Skin of body (tissue), 2 donors: ENCODE data around the gene PLCH1. TPM values are rescaled to one million over a fixed set of nuclear protein-coding genes. Genes with fewer than 3 reads are reported as not detected.
A peak's percentile ranks its signal among the peaks of the same experiment; 100 is the strongest.

Experiments
- DNase-seq: peaks from one replicate; lab custom pipeline; 2025; lab: John Stamatoyannopoulos, UW
- total RNA-seq: library from RNA; depleted of rRNA; stranded (reverse); fragments of >200 nt; gene quantifications from one replicate; pipeline ENCODE4 v1.2.3, GENCODE V29; 2014

PLCH1 gene
- total RNA-seq, 1 donor from 2014 or later, result 2.0 TPM

- DNase-seq, result no peak
These were observed 135.3 kb downstream of the PLCH1 start for GRCh38 chr3:155609586-155609985.

GRCh38 chr3:155608228-155608920 lies 136.5 kb downstream of the PLCH1 start:
- no peak for DNase-seq

DNA sequence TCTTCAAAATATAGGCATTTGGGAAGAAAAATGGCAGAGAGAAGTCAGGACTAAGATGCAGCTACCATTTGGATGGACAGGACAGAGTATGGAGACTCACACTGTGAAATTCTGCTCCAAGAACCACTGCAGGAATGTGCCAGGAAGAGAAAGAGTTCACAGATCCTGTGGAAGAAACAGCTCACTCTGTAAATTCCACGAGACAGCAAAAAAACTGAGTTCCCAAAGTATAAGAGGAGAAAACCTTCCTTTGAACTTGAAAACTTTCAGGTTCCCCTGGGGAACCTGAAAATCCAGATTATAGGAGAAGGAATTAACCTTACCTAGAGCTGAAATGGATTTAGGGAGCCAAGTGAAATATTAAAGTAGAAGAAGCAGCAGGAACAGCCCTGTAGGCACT lies 137.1 kb downstream of the PLCH1 start:
- no peak for DNase-seq

DNA sequence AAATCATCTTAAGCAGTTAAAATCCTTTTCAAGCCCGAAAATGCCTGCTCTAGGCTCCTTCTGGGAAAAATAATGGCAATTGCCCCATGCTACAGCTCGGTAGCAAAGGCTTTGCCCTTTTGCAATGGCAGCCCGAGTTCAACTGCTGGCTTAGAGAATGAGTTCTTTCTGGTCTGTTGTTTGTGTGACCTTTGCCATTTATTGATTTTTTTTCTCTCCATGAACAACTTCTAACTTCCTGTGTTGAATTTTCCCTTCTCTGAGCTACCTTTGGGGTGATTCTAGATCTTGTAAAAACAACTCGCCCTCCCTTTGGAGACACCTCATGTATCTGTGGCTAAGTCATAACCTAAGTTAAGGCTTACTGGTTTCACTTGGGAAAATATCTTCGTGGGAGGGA lies 139.3 kb downstream of the PLCH1 start:
- no peak for DNase-seq

DNA sequence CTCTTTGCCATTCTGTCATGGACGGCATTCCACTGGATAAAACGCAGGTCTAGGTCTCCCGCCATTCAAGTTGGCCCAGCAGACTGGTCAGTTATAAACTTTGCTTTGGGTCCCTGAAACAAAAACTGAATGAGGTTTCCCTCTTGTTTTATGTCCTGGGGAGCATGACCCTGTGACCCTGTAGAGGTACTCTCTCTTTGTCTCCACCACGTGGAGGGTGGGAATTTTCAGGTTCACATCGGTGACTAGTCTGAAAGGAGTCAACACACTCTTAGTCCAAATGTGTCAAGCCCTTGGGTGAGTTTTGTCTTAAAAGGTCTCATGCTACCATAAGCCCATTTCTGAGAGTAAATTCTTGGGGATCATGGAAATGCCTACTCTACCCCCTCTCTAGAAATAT lies 139.9 kb downstream of the PLCH1 start:
- DNase-seq, result no peak

DNA sequence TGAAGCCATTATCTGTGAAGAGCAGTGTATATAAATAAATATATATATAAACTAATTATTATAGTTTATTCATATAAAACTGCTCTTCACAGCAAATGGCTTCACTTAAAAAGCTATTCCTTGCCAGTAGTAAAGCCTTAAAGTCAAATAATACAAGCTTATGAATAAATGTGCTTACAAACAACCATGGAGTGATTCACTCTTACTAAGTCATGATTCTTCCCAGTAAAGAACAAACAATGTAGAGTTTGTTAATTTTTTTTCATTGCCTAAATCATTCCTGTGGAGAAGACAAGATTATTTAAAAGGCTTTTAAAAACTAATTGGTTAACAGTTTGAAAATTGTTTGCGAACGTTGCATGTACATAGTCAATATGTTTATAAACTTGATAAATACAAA lies 140.7 kb downstream of the PLCH1 start:
- no peak for DNase-seq

GRCh38 chr3:155603302-155603701 lies 141.6 kb downstream of the PLCH1 start:
- no peak for DNase-seq

GRCh38 chr3:155602307-155602706 lies 142.6 kb downstream of the PLCH1 start:
- DNase-seq, result no peak

DNA sequence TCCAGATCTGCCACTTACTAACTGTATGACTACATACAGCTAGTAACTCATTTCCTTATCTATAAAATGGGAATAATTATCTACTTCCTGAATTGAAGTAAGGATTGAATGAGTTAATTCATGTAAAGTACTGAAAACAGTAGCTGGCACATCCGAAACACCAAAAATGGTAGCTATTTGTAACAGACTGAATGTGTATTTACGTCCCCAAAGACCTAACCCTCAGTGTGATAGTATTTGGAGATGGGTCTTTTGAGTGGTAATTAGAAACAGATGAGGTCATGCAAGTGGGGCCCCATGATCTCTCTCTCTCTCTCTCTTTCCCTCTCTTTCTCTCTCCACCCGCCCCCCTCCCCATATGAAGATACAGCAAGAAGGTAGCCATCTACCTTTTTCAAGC lies 146.2 kb downstream of the PLCH1 start:
- no peak for DNase-seq

- no peak for DNase-seq
These were observed 148.3 kb downstream of the PLCH1 start for GRCh38 chr3:155596615-155597014.

GRCh38 chr3:155595371-155595770 lies 149.5 kb downstream of the PLCH1 start:
- no peak for DNase-seq

DNA sequence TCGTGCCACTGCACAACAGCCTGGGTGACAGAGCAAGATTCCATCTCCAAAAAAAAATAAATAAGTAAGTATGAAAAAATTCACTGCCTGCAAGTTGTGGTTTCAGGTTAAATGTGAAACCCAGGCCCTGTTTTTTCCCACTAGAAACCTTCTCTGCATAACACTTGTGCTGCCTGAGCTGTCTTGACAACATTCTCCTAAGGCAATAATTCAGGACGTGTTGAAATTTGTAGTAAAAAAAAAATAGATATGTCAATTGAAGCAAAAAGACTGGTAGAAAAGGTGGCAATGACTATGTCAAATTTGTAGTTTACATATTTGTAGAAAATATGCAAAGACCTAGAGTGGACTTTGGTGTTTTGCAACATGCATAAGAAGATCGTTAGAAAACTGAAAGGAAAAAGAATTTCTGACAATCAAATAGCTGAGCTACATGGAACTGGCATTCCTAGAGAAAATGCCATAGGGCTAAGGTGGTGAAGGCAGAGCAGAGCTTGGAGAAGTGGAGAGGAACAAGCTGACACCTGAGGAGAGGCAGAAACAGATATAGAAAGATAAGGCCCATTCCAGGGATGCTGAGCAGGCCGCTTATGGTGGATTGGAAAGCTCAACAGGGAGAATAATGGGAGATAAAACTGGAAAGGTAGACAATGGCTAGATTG lies 150.2 kb downstream of the PLCH1 start:
- no peak for DNase-seq

GRCh38 chr3:155587581-155587980 lies 157.3 kb downstream of the PLCH1 start:
- DNase-seq, result no peak

DNA sequence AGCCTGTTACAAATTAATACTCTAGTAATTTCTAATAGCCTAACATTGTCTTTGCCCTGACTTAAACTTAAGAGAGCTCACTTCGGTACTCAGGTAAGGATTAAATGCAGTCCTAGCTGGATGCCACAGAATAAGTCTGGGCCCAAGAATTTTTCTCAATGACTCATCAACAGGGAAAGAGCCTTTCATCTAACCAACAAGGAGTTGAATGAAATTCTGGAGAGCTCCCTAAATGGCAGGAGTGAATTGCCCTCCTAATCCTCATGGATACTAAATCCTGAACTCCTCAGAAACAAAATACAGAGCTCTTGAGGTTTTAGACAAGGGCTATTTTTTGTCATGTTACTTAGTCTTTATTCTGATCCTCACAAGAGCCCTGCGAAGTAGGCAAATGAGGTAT lies 159.5 kb downstream of the PLCH1 start:
- DNase-seq, result no peak

GRCh38 chr3:155581579-155581978 lies 163.3 kb downstream of the PLCH1 start:
- DNase-seq, result no peak

DNA sequence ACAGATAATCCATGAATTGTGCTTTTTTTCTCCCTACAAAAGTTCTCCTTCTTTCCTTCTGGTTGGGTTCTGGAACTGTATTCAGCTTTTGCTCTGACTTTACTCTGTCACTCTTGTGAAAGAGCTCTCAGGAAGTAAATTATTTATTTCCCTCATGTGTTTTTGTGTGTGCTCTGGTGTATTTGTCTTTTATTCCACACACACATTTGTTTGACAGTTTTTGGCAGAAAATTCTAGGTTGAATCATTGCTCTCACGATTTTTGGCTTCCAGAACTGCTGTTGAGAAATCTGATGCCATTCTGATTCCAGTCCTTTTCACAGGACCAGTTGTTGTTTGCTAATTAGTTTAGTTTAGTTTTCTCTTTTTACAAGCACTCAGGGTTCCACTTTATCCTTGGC lies 172.8 kb downstream of the PLCH1 start:
- peak; percentile 74 for DNase-seq

DNA sequence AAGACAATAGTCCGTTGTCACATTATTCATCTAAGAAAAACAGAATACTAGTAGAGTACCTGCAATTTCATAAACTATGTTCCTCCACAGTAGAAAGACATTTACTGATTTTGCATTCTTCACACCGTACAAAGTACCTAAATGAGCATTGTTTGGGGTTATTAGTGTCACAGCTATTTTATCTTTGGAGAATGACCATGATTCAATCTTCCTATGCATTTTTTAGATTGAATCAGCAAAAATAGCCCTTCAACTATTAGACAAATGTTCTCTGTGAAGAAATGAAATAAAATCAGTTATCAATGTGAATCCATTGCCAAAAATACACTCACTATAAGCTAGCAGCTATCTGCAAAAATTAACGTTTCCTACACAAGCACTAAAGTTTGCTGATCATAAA lies 176.6 kb downstream of the PLCH1 start:
- DNase-seq, result no peak

GRCh38 chr3:155560594-155560993 lies 184.3 kb downstream of the PLCH1 start:
- no peak for DNase-seq

DNA sequence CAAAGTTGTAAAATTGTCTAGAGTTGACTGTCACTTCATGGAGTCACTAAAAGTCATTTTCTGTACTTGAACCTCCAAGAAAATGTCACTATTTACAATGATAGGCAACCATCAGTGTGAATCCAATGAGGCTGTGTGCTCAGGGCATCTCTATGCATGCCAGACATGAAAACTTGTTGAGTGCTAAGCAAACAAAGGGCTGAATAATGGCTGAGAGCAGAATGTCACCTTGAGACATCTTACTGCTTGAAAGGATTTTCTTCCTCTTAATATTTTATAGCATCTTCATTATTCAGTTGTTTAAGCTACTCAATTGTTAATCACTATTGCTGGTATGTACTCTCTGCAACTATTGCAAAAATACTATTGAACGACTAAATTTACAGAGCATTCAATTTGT lies 184.7 kb downstream of the PLCH1 start:
- no peak for DNase-seq

GRCh38 chr3:155556531-155556930 lies 188.3 kb downstream of the PLCH1 start:
- no peak for DNase-seq

DNA sequence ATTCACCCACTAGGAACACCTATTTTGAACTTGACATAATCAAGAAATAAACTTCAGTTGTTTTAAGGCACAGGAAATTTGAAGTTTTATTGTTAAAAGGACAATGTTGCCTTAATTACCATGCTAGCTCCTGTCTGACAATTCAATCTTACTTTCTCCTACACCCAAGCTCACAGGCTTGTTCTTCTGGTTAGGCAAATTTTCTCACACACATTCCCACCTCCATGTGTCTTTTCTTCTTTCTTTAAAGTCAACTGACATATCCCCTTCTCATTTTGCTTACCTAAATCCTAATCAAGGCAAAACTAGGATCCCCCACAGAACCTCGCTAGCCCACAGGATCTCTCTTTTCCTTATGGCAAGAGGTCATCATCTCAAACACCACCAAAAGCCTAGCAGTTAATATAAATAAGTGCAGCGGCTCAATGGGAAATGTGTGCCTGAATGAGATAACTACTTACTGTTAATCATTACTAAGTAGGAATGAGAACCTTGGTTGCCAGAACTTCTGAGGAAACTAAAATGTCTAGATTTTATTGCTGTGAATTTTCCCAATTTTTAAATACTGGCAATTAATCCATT lies 189.3 kb downstream of the PLCH1 start:
- no peak for DNase-seq

DNA sequence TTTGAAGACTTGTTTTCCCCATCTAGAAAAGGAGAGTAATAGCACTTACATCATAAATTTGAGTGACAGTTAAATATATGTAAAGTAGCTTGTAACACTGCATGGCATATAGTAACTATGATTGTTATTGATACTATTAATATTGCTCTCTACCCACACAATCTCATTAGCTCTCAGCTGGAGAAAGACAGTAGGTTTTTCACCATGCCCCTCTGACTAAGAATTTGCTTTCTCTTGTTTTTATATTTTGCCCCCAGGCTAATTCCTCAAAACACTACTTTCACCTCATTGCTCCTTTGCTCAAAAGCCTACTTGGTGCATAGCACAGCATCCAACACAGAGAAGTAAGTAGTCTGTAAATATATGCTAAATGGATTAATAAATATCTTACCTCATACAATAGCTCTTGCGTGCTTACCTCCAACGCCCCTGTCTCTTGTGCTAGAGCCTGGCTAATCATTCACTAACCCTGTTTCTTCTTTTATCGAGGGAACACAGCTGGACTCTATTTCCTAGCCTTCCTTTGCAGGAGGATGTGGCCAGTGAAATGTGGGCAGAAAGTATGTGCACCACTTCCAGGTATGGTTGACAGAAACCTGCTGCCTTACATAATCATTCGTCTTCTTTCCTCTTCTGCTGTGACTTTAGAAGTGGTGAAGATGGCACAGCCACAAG lies 190.0 kb downstream of the PLCH1 start:
- no peak for DNase-seq
